Psoas muscle (tissue), 8 donors: ENCODE measurements around the gene ASPSCR1. TPM values are rescaled to one million over a fixed set of nuclear protein-coding genes. Genes with fewer than 3 reads are reported as not detected.

Experiments
- ATAC-seq, 4 donors: fragments of 200-7000 bp; cut with Tn5 transposase; one replicate each; pipeline ENCODE4 v1.9.1; 2020; ENCODE audit warnings: moderate library complexity in 3 of 4, mild to moderate bottlenecking in 2 of 4
- DNase-seq, 2 donors: peaks; one replicate each; pipeline ENCODE4 v3.0.0-alpha.2; 2020
- H3K27ac ChIP-seq: fragments of 200-600 bp; one replicate; pipeline ENCODE4 v1.8.0; 2022
- H3K27me3 ChIP-seq, 3 donors: fragments of 200-600 bp in 1 of 3; one replicate each; pipeline versions ENCODE4 v1.6.1 to v1.8.0; 2013 to 2022; ENCODE audit warnings: low read length in 2 of 3, mild to moderate bottlenecking in 2 of 3, moderate library complexity in 1 of 3; ENCODE audit not compliant: insufficient read depth in 3 of 3
- H3K36me3 ChIP-seq, 2 donors: fragments of 200-600 bp in 1 of 2; one replicate each; pipeline versions ENCODE4 v1.6.1 to v1.8.0; 2013 to 2022; ENCODE audit warnings: low read depth in 1 of 2, mild to moderate bottlenecking in 1 of 2, moderate library complexity in 1 of 2; ENCODE audit not compliant: insufficient read depth in 1 of 2
- H3K4me1 ChIP-seq: fragments of 200-600 bp; one replicate; pipeline ENCODE4 v1.8.0; 2022
- H3K4me3 ChIP-seq: fragments of 200-600 bp; one replicate; pipeline ENCODE4 v1.8.0; 2022; ENCODE audit warnings: mild to moderate bottlenecking
- H3K9me3 ChIP-seq: fragments of 200-600 bp; one replicate; pipeline ENCODE4 v1.8.0; 2022
- CTCF ChIP-seq: fragments of 200-600 bp; IDR thresholded peaks from one replicate; pipeline ENCODE4 v1.8.0; 2022; ENCODE audit warnings: antibody characterized with exemption
- WGBS, 3 donors: extraction: QIAGEN DNeasy Blood & Tissue Kit; methylation state at CpG; one replicate each; pipeline versions ENCODE4 v1.1.6 to v1.1.7; 2013; 5-methylcytosine and 5-hydroxymethylcytosine counted together
- intact Hi-C, 2 donors: fragments of 100-400 bp; cut with DNase I; formaldehyde crosslinking; loops; one replicate each; pipeline versions ENCODE4 v1.11.0 to v1.14.2; 2022
- polyA plus RNA-seq, 3 donors: library from polyadenylated mRNA; stranded (reverse); fragments of 200-250 nt; gene quantifications; one replicate each; pipeline ENCODE4 v1.2.3, GENCODE V29; 2013
- total RNA-seq, 4 donors: library from RNA; stranded (reverse); fragmentation: NEBNext Ultra II Directional in 2 of 4; extraction: Animal tissue kit (Norgen Biotek cat#: 25700) in 2 of 4; gene quantifications; one replicate each; pipeline versions ENCODE4 v1.2.1 to v1.2.4, GENCODE V29; 2021 to 2023
- donor health status: healthy with polysubstance abuse.
- donor health status: DM: no; HTN: no; CAD: no; lungs with moderate emphysema.
- donor health status: Bipolar disorder and iron deficiency.
- donor health status: healthy.
- donor health status: DM: yes; HTN: yes; CAD: no.
- donor health status: DM: no; HTN: no; CAD: no.
- donor health status: DM: no; HTN: no; CAD: no.
- donor health status: DM: yes; HTN: yes; CAD: no.

ASPSCR1 gene
- total and polyA plus RNA-seq, 7 donors = 27.7 to 37.4 (median 33.0) TPM

- H3K27me3 ChIP-seq = no peaks in the 10 kb centered on the region
- no peaks in the 10 kb centered on the region for H3K36me3 ChIP-seq
- no peaks in the 10 kb centered on the region for H3K9me3 ChIP-seq
- intact Hi-C loops = no loop called here
- DNase-seq = no peak
- H3K4me1 ChIP-seq = peaks cover 34% of the 10 kb centered on the region
- peak in 2 of 4 donors; percentile 0 to 1 for ATAC-seq
- peak overlapping the region; percentile 32 for H3K27ac ChIP-seq
- no peak for TF ChIP-seq CTCF
- WGBS, 3 donors = 6 to 7% (median 7%) methylated on average over 50 to 55 of the region's 55 CpGs
- peak overlapping the region; percentile 83 for H3K4me3 ChIP-seq
Observed at GRCh38 chr17:82023447-82024241, 46.2 kb downstream of the ASPSCR1 start.

- ATAC-seq (no peak), DNase-seq (no peak)
- Histone ChIP-seq H3K4me1 (peaks cover 26% of the 10 kb centered on the region), H3K27me3 (no peaks in the 10 kb centered on the region), H3K36me3 (no peaks in the 10 kb centered on the region), H3K27ac (no peak overlapping the region), H3K4me3 (no peak overlapping the region), H3K9me3 (no peaks in the 10 kb centered on the region)
- no peak for TF ChIP-seq CTCF
- 95 to 97% (median 95%) methylated on average over 17 of the region's 17 CpGs for WGBS, 3 donors
- intact Hi-C loops = loop anchor here in 1 of 2 donors (5.0 kb wide), 1 partner anchor 307 kb away; the partner anchor contains the start of gene SECTM1
Observed at GRCh38 chr17:82024859-82025258, 47.4 kb downstream of the ASPSCR1 start.

GRCh38 chr17:82025401-82026107, 48.1 kb downstream of the ASPSCR1 start:
- H3K9me3 ChIP-seq = no peaks in the 10 kb centered on the region
- H3K4me3 ChIP-seq = no peak overlapping the region
- no peak overlapping the region for H3K27ac ChIP-seq
- H3K4me1 ChIP-seq = peaks cover 29% of the 10 kb centered on the region
- intact Hi-C loops = loop anchor here in 1 of 2 donors (5.0 kb wide), 1 partner anchor 307 kb away; the partner anchor contains the start of gene SECTM1
- 93 to 96% (median 94%) methylated on average over 25 of the region's 25 CpGs for WGBS, 3 donors
- no peak for TF ChIP-seq CTCF
- no peaks in the 10 kb centered on the region for H3K27me3 ChIP-seq
- no peak for DNase-seq
- H3K36me3 ChIP-seq = no peaks in the 10 kb centered on the region
- ATAC-seq = no peak

GRCh38 chr17:82028246-82028645, 50.8 kb downstream of the ASPSCR1 start:
- DNase-seq = no peak
- no peaks in the 10 kb centered on the region for H3K36me3 ChIP-seq
- intact Hi-C loops = loop anchor here in 1 of 2 donors (5.0 kb wide), 1 partner anchor 304 kb away; the partner anchor contains the start of gene SECTM1
- 96 to 97% (median 96%) methylated on average over 12 to 13 of the region's 13 CpGs for WGBS, 3 donors
- no peak for TF ChIP-seq CTCF
- H3K4me3 ChIP-seq = no peak overlapping the region
- no peak overlapping the region for H3K27ac ChIP-seq
- peaks cover 24% of the 10 kb centered on the region for H3K4me1 ChIP-seq
- peaks cover 0 to 17% (median 0%) of the 10 kb centered on the region in 3 donors for H3K27me3 ChIP-seq
- no peaks in the 10 kb centered on the region for H3K9me3 ChIP-seq
- no peak for ATAC-seq
